Memory B cell (primary cell): ENCODE results near the gene S100A5.
"Not testable (repeated sequence)": the region's sequence is repeated elsewhere in the genome, so short reads cannot be mapped to it uniquely, and the experiment has no call there.

Source experiments
- ATAC-seq: fragments of 150-1000 bp; cut with Tn5 transposase; 2 replicates; pipeline ENCODE4 v1.10.0; 2021; ENCODE audit warnings: low read depth, mild to moderate bottlenecking, moderate library complexity
- DNase-seq, 2 donors: peaks; one replicate each; pipeline ENCODE4 v3.0.0; 2022; ENCODE audit warnings: low spot score in 2 of 2
- H3K27ac Mint-ChIP-seq: one replicate; pipeline ENCODE4 v1.8.0; 2022; ENCODE audit warnings: mild to moderate bottlenecking, moderate library complexity, mixed read lengths
- H3K27me3 Mint-ChIP-seq: one replicate; pipeline ENCODE4 v1.8.0; 2022; ENCODE audit warnings: mixed read lengths
- H3K36me3 Mint-ChIP-seq: one replicate; pipeline ENCODE4 v1.8.0; 2022; ENCODE audit warnings: mild to moderate bottlenecking, mixed read lengths
- H3K4me1 Mint-ChIP-seq: one replicate; pipeline ENCODE4 v1.8.0; 2022; ENCODE audit warnings: mixed read lengths
- H3K4me3 Mint-ChIP-seq: one replicate; pipeline ENCODE4 v1.8.0; 2022; ENCODE audit warnings: mild to moderate bottlenecking, moderate library complexity, mixed read lengths
- H3K9me3 Mint-ChIP-seq: one replicate; pipeline ENCODE4 v1.8.0; 2022; ENCODE audit warnings: mixed read lengths

The S100A5 gene

GRCh38 chr1:153573351-153573750, 32.6 kb upstream of the S100A5 start:
- H3K9me3 Mint-ChIP-seq = no peaks in the 10 kb centered on the region
- no peak overlapping the region for H3K4me3 Mint-ChIP-seq
- no peaks in the 10 kb centered on the region for H3K36me3 Mint-ChIP-seq
- H3K4me1 Mint-ChIP-seq = peaks cover 23% of the 10 kb centered on the region
- ATAC-seq (no peak), DNase-seq (no peak)
- H3K27ac Mint-ChIP-seq = no peak overlapping the region
- H3K27me3 Mint-ChIP-seq = peaks cover 7% of the 10 kb centered on the region

- Mint-ChIP-seq H3K4me1 (peaks cover 24% of the 10 kb centered on the region), H3K4me3 (no peak overlapping the region), H3K27me3 (peaks cover 2% of the 10 kb centered on the region), H3K9me3 (no peaks in the 10 kb centered on the region), H3K36me3 (no peaks in the 10 kb centered on the region), H3K27ac (no peak overlapping the region)
- ATAC-seq (peak; percentile 95), DNase-seq (peak; percentile 61 to 62)
Measured at GRCh38 chr1:153572569-153573015, 31.9 kb upstream of the S100A5 start.

GRCh38 chr1:153571706-153572105, 31.0 kb upstream of the S100A5 start:
- Mint-ChIP-seq H3K4me3 (no peak overlapping the region), H3K36me3 (no peaks in the 10 kb centered on the region), H3K9me3 (no peaks in the 10 kb centered on the region), H3K27me3 (peaks cover 2% of the 10 kb centered on the region), H3K27ac (no peak overlapping the region), H3K4me1 (peaks cover 24% of the 10 kb centered on the region)
- DNase-seq (no peak), ATAC-seq (no peak)

- no peak for DNase-seq
- no peak overlapping the region for H3K27ac Mint-ChIP-seq
- no peaks in the 10 kb centered on the region for H3K36me3 Mint-ChIP-seq
- H3K27me3 Mint-ChIP-seq = peaks cover 2% of the 10 kb centered on the region
- peaks cover 31% of the 10 kb centered on the region for H3K4me1 Mint-ChIP-seq
- no peak overlapping the region for H3K4me3 Mint-ChIP-seq
- no peak for ATAC-seq
- no peaks in the 10 kb centered on the region for H3K9me3 Mint-ChIP-seq
Measured at GRCh38 chr1:153570874-153571273, 30.1 kb upstream of the S100A5 start.

DNA sequence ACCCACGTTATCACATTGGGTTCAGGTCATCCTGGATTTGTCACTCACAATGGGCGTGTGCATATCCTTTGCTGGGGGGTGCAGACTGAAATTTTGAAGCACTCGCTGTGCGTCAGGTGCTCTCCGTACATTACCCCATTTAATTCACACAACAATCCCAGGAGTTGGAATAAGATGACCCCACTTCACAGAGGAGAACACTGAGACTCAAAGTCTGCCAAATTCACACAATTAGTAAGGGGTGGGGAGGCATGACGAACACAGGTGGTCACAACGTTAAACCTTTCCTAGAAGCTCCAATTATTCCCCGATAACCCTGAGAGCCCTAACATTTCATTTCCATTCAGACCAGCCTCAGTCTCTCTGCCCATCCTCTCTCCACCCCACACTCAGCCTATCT, 28.7 kb upstream of the S100A5 start:
- Mint-ChIP-seq H3K4me3 (no peak overlapping the region), H3K27ac (no peak overlapping the region), H3K27me3 (peaks cover 2% of the 10 kb centered on the region), H3K36me3 (no peaks in the 10 kb centered on the region), H3K9me3 (no peaks in the 10 kb centered on the region), H3K4me1 (peaks cover 34% of the 10 kb centered on the region)
- ATAC-seq (no peak), DNase-seq (no peak)

DNA sequence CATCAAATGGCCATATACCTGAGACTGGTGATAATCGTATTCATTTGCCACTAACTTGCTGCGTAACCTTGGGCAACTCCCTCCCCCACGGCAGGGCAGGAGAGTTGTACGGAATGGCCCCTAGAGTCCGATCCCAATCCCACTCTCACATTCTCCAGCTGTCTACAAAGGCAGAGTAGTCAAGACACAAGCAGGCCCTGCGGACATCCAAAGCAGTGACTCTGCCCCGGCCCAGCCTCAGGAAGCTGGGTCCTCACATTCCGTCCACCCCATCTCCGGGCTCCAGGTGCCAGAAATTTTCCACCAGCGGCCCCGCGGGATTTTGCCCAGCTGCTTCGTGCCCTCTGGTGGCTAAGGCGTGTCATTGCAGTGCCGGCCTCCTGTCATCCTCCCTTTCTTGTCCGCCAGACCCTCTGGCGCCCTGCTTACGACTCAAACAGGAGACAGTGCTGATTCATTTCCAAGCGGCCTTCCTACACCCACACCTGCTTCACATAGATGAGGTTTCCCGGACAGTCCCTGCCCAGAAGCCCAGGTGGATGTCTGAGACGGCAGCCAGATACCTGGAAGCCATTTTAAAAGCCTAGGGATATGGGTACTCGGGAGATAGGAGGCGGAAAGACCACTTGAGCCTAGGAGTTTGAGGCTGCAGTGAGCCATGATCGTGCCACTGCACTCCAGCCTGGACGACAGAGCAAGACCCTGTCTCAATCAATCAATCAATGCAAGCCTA, 27.8 kb upstream of the S100A5 start:
- Mint-ChIP-seq H3K4me1 (peaks cover 34% of the 10 kb centered on the region), H3K36me3 (no peaks in the 10 kb centered on the region), H3K27me3 (peaks cover 2% of the 10 kb centered on the region), H3K4me3 (peak overlapping the region; percentile 70), H3K27ac (no peak overlapping the region), H3K9me3 (no peaks in the 10 kb centered on the region)
- ATAC-seq (peak; percentile 44), DNase-seq (peak; percentile 74 to 76)

DNA sequence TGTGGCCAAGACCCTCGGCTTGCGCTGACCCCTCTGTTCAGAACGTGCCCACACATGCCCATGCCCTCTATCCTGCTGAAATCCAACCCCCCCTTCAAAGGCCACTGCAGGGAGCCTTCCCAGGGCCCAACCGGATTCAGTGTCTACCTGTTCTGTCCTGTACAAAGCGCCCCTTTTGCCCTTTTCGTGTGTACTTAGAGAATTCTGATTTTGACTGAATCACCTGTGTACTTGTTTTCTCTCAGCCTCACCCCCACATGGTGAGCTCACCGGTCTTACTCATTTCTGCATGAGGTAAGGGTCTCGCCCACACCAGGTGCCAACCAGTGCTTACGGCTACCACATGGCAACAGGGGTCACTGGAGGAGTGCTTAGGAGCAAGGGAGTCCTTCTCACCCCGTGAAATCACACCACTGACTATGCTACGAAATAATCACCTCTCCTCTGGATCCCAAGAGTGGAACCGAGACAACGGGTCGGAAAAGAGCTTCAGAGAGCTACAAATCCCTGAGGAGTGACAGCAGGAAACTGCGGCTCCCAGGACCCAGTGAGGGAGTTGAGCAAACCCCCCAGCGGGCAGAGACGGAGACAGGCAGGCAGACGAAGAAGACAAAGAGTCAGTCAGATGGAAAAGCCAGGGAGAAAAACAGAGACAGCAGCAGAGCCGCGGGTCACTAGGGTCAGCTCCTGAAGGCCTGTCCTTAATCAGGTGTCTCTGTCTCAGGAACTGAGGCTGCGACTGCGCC, 27.1 kb upstream of the S100A5 start:
- H3K9me3 Mint-ChIP-seq = no peaks in the 10 kb centered on the region
- H3K4me3 Mint-ChIP-seq = no peak overlapping the region
- no peak overlapping the region for H3K27ac Mint-ChIP-seq
- peaks cover 2% of the 10 kb centered on the region for H3K27me3 Mint-ChIP-seq
- ATAC-seq (no peak), DNase-seq (no peak)
- no peaks in the 10 kb centered on the region for H3K36me3 Mint-ChIP-seq
- H3K4me1 Mint-ChIP-seq = peaks cover 28% of the 10 kb centered on the region

GRCh38 chr1:153566414-153567371, 26.0 kb upstream of the S100A5 start:
- DNase-seq (no peak), ATAC-seq (peak; percentile 41)
- peak overlapping the region; percentile 30 for H3K4me3 Mint-ChIP-seq
- H3K9me3 Mint-ChIP-seq = no peaks in the 10 kb centered on the region
- peak overlapping the region; percentile 82 for H3K27ac Mint-ChIP-seq
- no peaks in the 10 kb centered on the region for H3K36me3 Mint-ChIP-seq
- H3K4me1 Mint-ChIP-seq = peaks cover 25% of the 10 kb centered on the region
- peaks cover 2% of the 10 kb centered on the region for H3K27me3 Mint-ChIP-seq

- Mint-ChIP-seq H3K36me3 (no peaks in the 10 kb centered on the region), H3K27me3 (no peaks in the 10 kb centered on the region), H3K27ac (peak within 1 kb of the TSS; percentile 82), H3K9me3 (no peaks in the 10 kb centered on the region), H3K4me1 (peaks cover 25% of the 10 kb centered on the region), H3K4me3 (peak within 1 kb of the TSS; percentile 30)
- DNase-seq = no peak
- peak; percentile 75 for ATAC-seq
Measured at GRCh38 chr1:153565529-153566374, 25.0 kb upstream of the S100A5 start, which contains the start of gene S100A2. Gene S100A2, minus strand, starts transcription at chr1:153565844. Its CDS starts 1,967 bp downstream, at chr1:153563877.

GRCh38 chr1:153563991-153564390, 23.3 kb upstream of the S100A5 start:
- Mint-ChIP-seq H3K36me3 (no peaks in the 10 kb centered on the region), H3K27ac (no peak overlapping the region), H3K4me1 (peaks cover 25% of the 10 kb centered on the region), H3K4me3 (no peak overlapping the region), H3K27me3 (no peaks in the 10 kb centered on the region), H3K9me3 (no peaks in the 10 kb centered on the region)
- DNase-seq = no peak
- no peak for ATAC-seq

DNA sequence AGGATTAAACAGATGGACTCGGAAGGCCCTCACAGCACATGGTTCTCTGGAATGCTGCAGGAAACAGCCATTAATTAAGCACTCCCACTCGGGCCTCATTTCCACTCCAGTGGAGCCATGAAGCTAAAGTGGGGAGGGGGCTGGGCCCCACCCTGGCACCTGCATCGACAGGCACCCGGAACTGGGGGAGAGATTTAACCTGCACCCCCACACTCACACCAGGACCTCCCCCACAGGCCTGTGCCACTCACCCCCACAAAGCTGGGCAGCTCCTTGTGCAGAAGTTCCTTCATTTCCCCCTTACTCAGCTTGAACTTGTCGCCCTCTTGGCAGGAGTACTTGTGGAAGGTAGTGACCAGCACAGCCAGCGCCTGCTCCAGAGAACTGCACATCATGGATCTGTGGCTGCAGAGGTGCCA, 22.8 kb upstream of the S100A5 start:
- no peak overlapping the region for H3K27ac Mint-ChIP-seq
- H3K4me1 Mint-ChIP-seq = peaks cover 21% of the 10 kb centered on the region

DNA sequence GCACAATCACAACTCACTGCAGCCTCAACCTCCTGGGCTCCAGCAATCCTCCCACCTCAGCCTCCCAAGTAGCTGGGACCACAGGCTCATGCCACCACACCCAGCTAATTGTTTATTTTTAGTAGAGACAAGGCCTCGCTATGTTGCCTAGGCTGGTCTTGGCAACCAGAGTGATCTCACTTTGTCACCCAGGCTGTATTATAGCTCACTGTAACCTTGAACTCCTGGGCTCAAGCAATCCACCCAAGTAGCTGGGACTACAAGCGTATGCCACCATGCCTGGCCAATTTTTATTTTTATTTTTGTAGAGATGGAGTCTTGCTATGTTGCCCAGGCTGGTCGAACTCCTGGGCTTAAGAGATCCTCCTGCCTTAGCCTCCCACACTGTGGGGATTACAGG, 21.3 kb upstream of the S100A5 start:
- peaks cover 13% of the 10 kb centered on the region for H3K4me1 Mint-ChIP-seq
- H3K9me3 Mint-ChIP-seq, DNase-seq, H3K4me3 Mint-ChIP-seq, ATAC-seq, H3K36me3 Mint-ChIP-seq, H3K27ac Mint-ChIP-seq, H3K27me3 Mint-ChIP-seq: not testable (repeated sequence)

More for the DNA sequence above, 22.8 kb upstream of the S100A5 start:
- ATAC-seq = no peak
- no peaks in the 10 kb centered on the region for H3K27me3 Mint-ChIP-seq
- no peaks in the 10 kb centered on the region for H3K9me3 Mint-ChIP-seq
- DNase-seq = no peak
- H3K36me3 Mint-ChIP-seq = no peaks in the 10 kb centered on the region
- H3K4me3 Mint-ChIP-seq = no peak overlapping the region

GRCh38 chr1:153561466-153561985, 20.8 kb upstream of the S100A5 start:
- no peak overlapping the region for H3K27ac Mint-ChIP-seq
- DNase-seq (no peak), ATAC-seq (no peak)
- H3K4me1 Mint-ChIP-seq = peaks cover 9% of the 10 kb centered on the region
- H3K27me3 Mint-ChIP-seq = no peaks in the 10 kb centered on the region
- no peaks in the 10 kb centered on the region for H3K9me3 Mint-ChIP-seq
- H3K36me3 Mint-ChIP-seq = no peaks in the 10 kb centered on the region
- H3K4me3 Mint-ChIP-seq = no peak overlapping the region
